Upper lobe of left lung (tissue), 6 donors: ENCODE data around the gene LRP1B. TPM values are rescaled to one million over a fixed set of nuclear protein-coding genes. Genes with fewer than 3 reads are reported as not detected.
"Not testable (repeated sequence)": the region's sequence is repeated elsewhere in the genome, so short reads cannot be mapped to it uniquely, and the experiment has no call there.

Source experiments
- ATAC-seq, 2 donors: fragments of 200-7000 bp; cut with Tn5 transposase; one replicate each; pipeline ENCODE4 v1.9.1; 2022; ENCODE audit warnings: mild to moderate bottlenecking in 2 of 2, moderate library complexity in 2 of 2; ENCODE audit not compliant: low FRiP score in 2 of 2
- DNase-seq, 2 donors: peaks; one replicate each; pipeline ENCODE4 v3.0.0-alpha.2; 2019 to 2020
- H3K27ac ChIP-seq, 4 donors: fragments of 200-600 bp; sonication (generic); one replicate each; pipeline ENCODE4 v1.5.1; 2016 to 2019
- H3K27me3 ChIP-seq, 4 donors: fragments of 200-600 bp; sonication (generic); one replicate each; pipeline ENCODE4 v1.5.1; 2017 to 2019
- H3K36me3 ChIP-seq, 4 donors: fragments of 200-600 bp; sonication (generic); one replicate each; pipeline ENCODE4 v1.5.1; 2016 to 2019
- H3K4me1 ChIP-seq, 4 donors: fragments of 200-600 bp; sonication (generic); one replicate each; pipeline ENCODE4 v1.5.1; 2018 to 2019
- H3K4me3 ChIP-seq, 4 donors: fragments of 200-600 bp; sonication (generic); one replicate each; pipeline ENCODE4 v1.5.1; 2017 to 2019; ENCODE audit warnings: mild to moderate bottlenecking in 2 of 4, moderate library complexity in 1 of 4
- H3K9me3 ChIP-seq, 4 donors: fragments of 200-600 bp; sonication (generic); one replicate each; pipeline ENCODE4 v1.5.1; 2018 to 2019
- CTCF ChIP-seq, 6 experiments: fragments of 450-650 bp in 4 of 6; fragments of 200-600 bp in 2 of 6; sonication (generic) in 2 of 6; IDR thresholded peaks; one replicate each; pipeline ENCODE4 v1.5.1; 2016 to 2019; ENCODE audit warnings: antibody characterized with exemption in 6 of 6
- EP300 ChIP-seq, 4 donors: sonication (generic); formaldehyde crosslinking; IDR thresholded peaks; one replicate each; pipeline ENCODE4 v1.5.1; 2017; ENCODE audit warnings: antibody characterized with exemption in 4 of 4, control low read depth in 2 of 4
- POLR2A ChIP-seq, 4 donors: fragments of 450-650 bp; IDR thresholded peaks; one replicate each; pipeline ENCODE4 v1.5.1; 2016 to 2017; ENCODE audit warnings: antibody characterized with exemption in 4 of 4, mild to moderate bottlenecking in 2 of 4
- POLR2AphosphoS5 ChIP-seq, 2 donors: sonication (generic); formaldehyde crosslinking; IDR thresholded peaks; one replicate each; pipeline ENCODE4 v1.5.1; 2017; ENCODE audit warnings: antibody characterized with exemption in 2 of 2
- WGBS, 2 donors: methylation state at CpG; one replicate each; pipeline ENCODE4 v1.1.5; 2017 to 2018; 5-methylcytosine and 5-hydroxymethylcytosine counted together
- total RNA-seq, 6 donors: library from RNA; depleted of rRNA in 4 of 6; stranded (reverse); fragments of >200 nt in 4 of 6; gene quantifications; one replicate each; pipeline versions ENCODE4 v1.1.0 to v1.2.1, GENCODE V29; 2016 to 2021
- donor health status: DM: no; HTN: no; CAD: no; lungs with moderate emphysema.
- donor health status: DM: no; HTN: yes; CAD: no; lungs with severe emphysema.

LRP1B gene
- total RNA-seq, 6 donors from 2014 or later, result under 0.01 to 0.46 (median 0.11) TPM

GRCh38 chr2:140424471-140424870 lies 1706.3 kb downstream of the LRP1B start:
- Histone ChIP-seq H3K27me3 (no peaks in the 10 kb centered on the region), H3K4me1 (no peaks in the 10 kb centered on the region), H3K9me3 (peaks cover 0 to 8% (median 0%) of the 10 kb centered on the region in 4 donors), H3K27ac (no peak overlapping the region), H3K36me3 (no peaks in the 10 kb centered on the region), H3K4me3 (no peak overlapping the region)
- TF ChIP-seq POLR2A (IDR thresholded peaks at IDR 0.05) (no peak), EP300 (IDR thresholded peaks at IDR 0.05) (no peak), CTCF (IDR thresholded peaks at IDR 0.05) (no peak), POLR2AphosphoS5 (IDR thresholded peaks at IDR 0.05) (no peak)
- ATAC-seq (no peak), DNase-seq (no peak)
- WGBS, 2 donors, result 55 to 63% methylated on average over 2 of the region's 2 CpGs

- Histone ChIP-seq H3K27ac (no peak overlapping the region), H3K9me3 (no peaks in the 10 kb centered on the region), H3K36me3 (no peaks in the 10 kb centered on the region), H3K4me1 (no peaks in the 10 kb centered on the region), H3K4me3 (no peak overlapping the region), H3K27me3 (no peaks in the 10 kb centered on the region)
- TF ChIP-seq POLR2A (IDR thresholded peaks at IDR 0.05) (no peak), POLR2AphosphoS5 (IDR thresholded peaks at IDR 0.05) (no peak), EP300 (IDR thresholded peaks at IDR 0.05) (no peak), CTCF (IDR thresholded peaks at IDR 0.05) (no peak)
- DNase-seq, result no peak
- WGBS, 2 donors, result 85 to 88% methylated on average over 7 of the region's 7 CpGs
- no peak for ATAC-seq
Measured at GRCh38 chr2:140422759-140423158, 1708.1 kb downstream of the LRP1B start.

- Histone ChIP-seq H3K27me3 (no peaks in the 10 kb centered on the region), H3K9me3 (no peaks in the 10 kb centered on the region), H3K27ac (no peak overlapping the region), H3K36me3 (no peaks in the 10 kb centered on the region), H3K4me1 (no peaks in the 10 kb centered on the region), H3K4me3 (no peak overlapping the region)
- TF ChIP-seq POLR2A (IDR thresholded peaks at IDR 0.05) (no peak), POLR2AphosphoS5 (IDR thresholded peaks at IDR 0.05) (no peak), CTCF (IDR thresholded peaks at IDR 0.05) (no peak), EP300 (IDR thresholded peaks at IDR 0.05) (no peak)
- 83 to 85% methylated on average over 3 of the region's 3 CpGs for WGBS, 2 donors
- ATAC-seq (no peak), DNase-seq (no peak)
Measured at GRCh38 chr2:140417504-140417903, 1713.3 kb downstream of the LRP1B start.

- TF ChIP-seq POLR2AphosphoS5 (IDR thresholded peaks at IDR 0.05) (no peak), CTCF (IDR thresholded peaks at IDR 0.05) (no peak), POLR2A (IDR thresholded peaks at IDR 0.05) (no peak), EP300 (IDR thresholded peaks at IDR 0.05) (no peak)
- ATAC-seq, result no peak
- 65 to 76% methylated on average over 1 of the region's 1 CpG for WGBS, 2 donors
Measured at GRCh38 chr2:140416577-140416976, 1714.2 kb downstream of the LRP1B start.

GRCh38 chr2:140415035-140415434 lies 1715.8 kb downstream of the LRP1B start:
- H3K4me1 ChIP-seq, ATAC-seq, DNase-seq, H3K27ac ChIP-seq, H3K36me3 ChIP-seq, H3K9me3 ChIP-seq, H3K27me3 ChIP-seq, H3K4me3 ChIP-seq: not testable (repeated sequence)
- 49 to 57% methylated on average over 4 of the region's 4 CpGs for WGBS, 2 donors

More at GRCh38 chr2:140416577-140416976, 1714.2 kb downstream of the LRP1B start:
- H3K4me3 ChIP-seq, result no peak overlapping the region
- H3K4me1 ChIP-seq, result no peaks in the 10 kb centered on the region
- no peaks in the 10 kb centered on the region for H3K27me3 ChIP-seq
- no peaks in the 10 kb centered on the region for H3K36me3 ChIP-seq
- no peak overlapping the region for H3K27ac ChIP-seq
- no peaks in the 10 kb centered on the region for H3K9me3 ChIP-seq
- no peak for DNase-seq
